Lung microvascular endothelial cell (primary cell): ENCODE data around the gene DDX31. TPM values are rescaled to one million over a fixed set of nuclear protein-coding genes. Genes with fewer than 3 reads are reported as not detected.
A peak's percentile ranks its signal among the peaks of the same experiment; 100 is the strongest.

Source experiments
- DNase-seq, 2 donors: peaks; one replicate each; pipeline versions ENCODE4 v3.0.0 to v3.0.0-alpha.2; 2010; ENCODE audit warnings: low read depth in 2 of 2
- total RNA-seq: library from RNA; depleted of rRNA; stranded (reverse); fragments of >200 nt; gene quantifications from 2 replicates; pipeline ENCODE4 v1.2.1, GENCODE V29; 2014

Gene DDX31
- total RNA-seq, 1 donor from 2014 or later: 9.1 TPM

DNA sequence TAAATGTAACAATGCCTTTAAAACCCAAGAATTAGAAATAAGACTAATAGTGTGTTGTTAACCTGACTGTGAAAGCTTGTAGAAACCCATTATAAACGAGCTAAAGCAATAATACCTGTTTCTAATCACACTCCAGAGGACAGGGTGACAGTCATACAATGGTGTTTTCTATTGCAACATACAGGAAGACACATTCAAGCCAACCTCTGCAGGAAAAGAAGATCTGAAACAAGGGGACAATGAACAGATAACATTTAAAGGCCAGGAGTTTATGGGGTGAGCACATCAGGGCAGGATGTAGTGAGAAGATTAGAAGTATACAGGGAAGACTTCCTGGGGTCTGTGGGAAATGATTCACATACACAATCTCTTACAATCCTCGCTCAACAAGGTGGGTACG is 73.6 kb downstream of the DDX31 start:
- DNase-seq: peak in 1 of 2 donors; percentile 66

DNA sequence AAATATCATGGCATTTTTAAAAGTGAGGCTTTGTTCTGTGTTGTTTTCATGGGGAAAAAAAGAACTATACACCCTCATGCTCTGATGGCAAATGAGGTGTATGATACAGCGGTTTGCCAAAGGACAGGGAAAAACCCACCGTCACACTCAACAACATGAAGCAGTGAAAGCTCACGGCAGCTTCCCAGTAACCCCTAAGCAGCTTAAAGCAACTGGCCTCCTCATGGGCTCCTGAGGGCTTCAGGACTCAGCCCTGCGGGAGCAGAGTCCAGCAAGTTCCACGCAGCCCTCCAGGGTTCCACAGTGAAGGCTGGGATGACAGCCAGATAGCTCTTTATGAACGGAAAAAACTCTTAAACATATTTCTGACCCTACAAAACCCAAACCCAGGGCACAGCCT is 74.5 kb downstream of the DDX31 start:
- DNase-seq: peak in 1 of 2 donors; percentile 35

DNA sequence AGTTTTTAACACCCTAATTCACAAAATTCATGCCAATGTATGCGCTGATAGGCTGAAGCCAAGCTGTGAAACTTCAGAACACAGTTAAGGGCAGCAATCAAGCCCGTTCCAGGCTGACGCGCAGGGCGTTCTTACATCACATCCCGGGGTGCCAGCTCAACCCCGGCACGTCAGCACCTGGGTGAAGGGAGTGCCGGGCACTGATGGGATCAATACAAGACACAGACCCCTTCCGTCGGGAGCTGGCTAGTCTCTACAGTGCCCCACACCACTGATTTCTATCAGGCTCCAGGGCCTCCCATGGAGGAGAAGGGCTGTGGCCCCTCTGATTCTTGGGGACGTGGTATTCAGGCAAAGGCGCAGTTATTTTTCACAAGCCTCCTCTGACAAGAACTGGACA is 75.4 kb downstream of the DDX31 start:
- no peak for DNase-seq

DNA sequence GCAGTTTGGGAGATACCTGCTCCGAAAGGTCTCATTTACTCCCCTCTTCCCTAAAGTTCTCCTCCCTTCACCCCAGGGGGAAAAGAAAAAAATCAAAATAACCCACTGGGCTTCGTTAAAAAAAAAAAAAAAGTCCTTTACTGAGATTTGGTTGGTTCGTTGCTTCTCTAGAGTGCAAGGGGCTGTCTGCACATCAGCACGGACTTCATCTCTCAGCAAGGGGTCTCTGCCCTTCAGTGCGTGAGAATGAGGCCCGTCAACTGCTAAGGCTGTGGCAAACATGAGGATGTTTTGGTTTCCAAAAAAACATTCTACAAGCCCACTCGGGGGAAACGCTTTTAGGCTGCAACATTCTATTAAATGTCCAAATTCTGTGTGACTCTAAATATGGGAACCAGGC is 77.3 kb downstream of the DDX31 start:
- no peak for DNase-seq

DNA sequence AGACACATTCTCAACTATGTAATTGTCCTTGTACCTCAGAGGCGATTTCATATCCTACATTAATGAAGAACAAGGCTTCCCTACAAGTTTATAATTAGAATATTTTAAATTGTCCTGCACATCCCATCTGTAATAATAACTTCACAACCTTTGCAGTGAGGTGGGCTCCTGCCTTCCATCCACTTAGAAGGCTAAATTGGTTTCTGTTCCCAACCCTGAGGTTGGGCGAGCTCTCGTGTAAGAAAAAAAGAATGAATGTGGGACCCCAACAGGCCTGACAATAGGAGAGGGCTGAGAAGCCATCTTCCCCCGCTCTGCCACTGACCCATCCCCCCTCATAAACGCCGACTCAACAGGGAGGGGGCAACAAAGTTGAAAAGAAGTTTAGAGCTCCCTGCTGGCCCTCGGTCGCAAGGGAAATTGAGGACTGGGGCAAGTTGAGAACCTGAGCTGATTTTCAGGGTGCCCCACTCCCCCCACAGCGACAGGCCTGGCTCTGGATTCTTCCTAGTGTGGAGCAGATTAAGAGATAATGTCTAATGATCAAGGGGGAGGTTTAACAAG is 78.0 kb downstream of the DDX31 start:
- DNase-seq: no peak

DNA sequence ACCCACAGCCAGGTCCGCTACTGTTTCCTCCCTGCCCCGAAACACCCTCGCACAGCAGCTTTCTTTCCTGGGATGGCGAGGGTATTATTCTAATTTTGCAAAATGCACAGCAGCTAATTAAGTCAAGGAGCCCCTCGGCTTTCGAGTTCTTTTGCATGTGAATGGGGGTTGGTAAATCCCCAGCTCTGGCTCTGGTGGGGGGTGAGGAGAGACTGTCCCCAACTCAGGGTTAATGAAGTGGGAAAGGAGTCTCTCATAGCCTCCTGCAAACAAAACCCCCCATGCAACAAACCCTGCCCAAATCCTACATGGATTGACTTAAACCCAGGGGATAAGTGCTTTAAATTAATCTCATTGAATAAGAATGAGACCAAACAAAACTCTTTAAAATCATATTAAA is 78.5 kb downstream of the DDX31 start:
- no peak for DNase-seq

DNA sequence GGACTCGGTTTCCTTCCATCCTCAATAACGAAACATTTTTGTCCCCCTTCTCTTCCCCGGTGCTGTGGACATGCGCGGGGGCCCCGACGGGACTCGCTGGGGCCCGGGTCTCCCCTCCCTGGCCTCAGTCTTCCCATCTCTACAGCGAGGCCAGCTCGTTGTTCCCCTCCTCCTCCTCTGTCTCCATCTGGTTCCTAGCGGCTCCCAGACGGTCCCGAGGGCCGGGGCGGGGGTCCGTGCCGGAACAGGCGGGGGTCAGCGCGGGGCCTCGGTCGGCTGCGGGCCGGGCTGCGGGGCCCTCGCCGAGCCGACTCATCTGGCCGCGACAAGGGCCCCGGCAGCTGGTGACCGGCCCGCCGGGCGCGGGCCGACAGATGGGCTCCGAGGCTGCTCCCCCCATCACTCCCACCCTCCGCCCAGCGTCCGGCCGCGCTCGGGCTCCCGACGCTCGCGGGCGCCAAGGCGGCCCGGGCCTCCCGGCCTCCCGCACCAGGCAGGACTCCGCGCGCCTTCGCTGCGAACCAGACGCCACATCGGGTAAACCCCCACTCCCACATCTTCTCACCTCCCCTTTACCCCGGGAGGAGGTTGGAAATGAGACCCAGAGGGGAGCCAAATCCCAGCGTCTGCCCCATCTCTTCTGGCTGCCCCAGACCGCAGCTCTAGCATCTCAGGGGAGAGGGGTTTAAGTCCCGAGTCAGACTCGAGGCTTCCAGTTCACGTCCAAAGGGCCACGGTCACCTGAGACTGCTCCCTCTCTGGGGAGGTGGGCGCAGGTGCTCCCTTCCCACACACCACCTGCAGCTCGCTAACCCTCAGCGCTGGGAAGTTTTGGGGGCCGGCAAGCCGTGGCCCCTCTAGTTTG is 79.2 kb downstream of the DDX31 start:
- no peak for DNase-seq

DNA sequence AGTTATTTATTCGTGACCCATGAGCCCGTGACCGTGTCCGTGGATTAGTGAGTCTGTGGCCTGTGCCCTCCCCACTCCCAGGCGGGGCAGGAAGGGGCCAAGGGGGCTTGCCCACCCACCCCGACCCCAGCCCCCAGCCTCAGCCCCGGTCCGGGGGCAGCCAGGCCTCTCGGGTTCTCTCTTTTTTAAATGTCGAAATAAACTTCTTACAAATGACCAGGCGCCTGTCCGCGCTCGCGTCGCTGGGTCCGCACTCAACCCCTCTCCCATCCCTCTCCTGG is 79.8 kb downstream of the DDX31 start:
- no peak for DNase-seq

DNA sequence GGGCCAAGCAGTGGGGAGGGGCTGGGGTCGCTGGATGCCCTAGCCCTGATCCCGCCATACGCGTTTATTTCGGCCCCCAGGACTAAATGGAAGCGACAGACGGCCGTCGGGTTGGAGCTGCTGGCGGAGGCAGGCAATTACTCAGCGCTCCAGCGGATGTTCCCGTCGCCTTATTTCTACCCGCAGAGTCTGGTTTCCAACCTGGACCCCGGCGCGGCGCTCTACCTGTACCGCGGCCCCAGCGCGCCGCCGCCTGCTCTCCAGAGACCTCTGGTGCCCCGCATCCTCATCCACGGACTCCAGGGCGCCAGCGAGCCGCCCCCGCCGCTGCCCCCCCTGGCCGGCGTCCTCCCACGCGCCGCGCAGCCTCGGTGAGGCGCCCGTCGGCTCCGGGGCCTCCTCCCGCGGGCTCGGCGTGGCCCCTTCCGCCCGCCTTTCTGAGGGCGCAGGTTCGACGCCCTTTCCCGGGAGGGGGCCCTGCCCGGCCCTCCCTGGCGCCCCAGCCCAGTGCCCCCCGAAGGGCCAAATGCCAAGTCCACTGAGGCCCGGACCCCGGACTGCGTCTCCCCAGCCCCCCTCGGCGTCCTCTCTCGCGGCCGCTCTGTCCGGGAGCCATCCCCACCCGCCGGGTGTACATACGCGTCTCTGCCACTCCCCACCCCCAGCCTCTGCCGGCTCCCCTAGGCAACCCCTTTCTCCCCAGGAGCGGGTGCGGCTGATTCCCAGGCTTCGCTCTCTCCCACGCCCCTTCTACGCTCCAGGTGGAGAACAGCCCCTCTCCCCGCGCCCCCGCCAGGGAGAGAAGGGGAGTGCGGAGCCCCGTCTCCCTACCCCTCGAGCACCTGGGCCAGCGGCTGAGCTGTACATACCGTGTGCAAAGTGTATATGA is 80.4 kb downstream of the DDX31 start:
- DNase-seq: no peak

DNA sequence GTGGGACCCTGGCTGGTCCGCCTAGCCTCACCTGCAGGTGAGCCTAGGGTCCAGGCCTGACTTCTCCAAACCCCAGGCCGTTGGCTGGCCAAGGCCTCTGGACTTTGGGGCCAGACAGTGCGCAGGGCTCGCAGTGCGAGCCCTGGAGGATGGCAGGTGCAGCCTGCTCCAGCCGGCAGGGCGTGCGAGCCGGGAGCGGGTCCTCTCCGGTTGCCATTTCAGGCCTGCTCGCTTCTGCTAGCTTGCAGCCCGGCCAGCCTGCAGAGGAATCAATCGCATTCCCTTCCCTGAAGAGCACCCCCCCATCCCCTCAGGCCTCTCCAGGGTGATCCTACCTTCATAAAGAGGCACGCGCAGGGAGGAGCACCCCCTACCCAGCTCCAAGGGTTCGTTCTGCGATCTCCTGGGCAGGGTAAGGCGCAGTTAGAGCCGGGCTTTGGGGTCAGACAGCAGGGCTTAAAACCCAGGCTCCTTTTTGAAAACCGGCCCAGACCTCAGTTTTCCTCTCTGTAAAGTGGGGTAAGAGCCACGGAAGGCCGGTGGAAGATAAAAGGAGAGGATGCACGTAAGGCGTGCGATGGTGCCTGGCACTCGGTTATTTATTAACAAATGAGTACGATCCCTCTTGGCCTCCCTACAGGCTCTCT is 81.2 kb downstream of the DDX31 start:
- no peak for DNase-seq

DNA sequence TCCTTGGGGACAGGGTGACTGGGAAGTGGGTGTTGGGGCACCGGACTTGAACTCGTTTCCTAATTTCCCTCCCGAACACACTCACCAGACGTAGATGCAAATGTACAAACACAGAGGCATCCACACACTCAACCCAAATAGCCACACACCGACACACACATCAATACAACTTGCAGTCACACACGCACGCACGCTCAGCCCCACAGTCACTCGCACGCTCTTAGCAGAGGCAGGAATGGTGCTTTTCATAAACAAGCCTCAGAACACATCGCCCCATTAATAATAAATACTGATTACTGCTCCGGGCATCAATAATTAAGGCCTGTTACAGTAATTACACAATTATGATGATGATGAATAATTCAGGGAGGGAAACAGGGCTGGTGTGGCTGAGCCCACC is 81.7 kb downstream of the DDX31 start:
- no peak for DNase-seq

DNA sequence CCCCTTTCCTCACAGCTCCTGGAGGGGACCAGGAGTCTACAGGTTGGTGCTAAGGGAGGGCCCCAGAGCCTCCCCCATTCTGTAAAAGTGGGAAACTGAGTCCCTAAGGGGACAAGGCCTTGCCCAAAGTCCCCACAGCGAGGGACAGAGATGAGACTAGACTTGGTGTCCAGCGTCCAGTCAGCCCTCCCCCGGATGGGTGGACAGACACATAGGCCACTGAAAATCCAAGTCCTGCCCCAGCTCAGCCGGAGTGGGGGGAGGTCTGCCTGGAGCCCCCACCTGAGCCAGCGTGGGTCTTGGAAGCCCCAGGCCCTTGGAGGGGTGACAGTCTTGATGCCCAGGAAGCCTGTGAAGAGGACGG is 82.2 kb downstream of the DDX31 start:
- DNase-seq: no peak

DNA sequence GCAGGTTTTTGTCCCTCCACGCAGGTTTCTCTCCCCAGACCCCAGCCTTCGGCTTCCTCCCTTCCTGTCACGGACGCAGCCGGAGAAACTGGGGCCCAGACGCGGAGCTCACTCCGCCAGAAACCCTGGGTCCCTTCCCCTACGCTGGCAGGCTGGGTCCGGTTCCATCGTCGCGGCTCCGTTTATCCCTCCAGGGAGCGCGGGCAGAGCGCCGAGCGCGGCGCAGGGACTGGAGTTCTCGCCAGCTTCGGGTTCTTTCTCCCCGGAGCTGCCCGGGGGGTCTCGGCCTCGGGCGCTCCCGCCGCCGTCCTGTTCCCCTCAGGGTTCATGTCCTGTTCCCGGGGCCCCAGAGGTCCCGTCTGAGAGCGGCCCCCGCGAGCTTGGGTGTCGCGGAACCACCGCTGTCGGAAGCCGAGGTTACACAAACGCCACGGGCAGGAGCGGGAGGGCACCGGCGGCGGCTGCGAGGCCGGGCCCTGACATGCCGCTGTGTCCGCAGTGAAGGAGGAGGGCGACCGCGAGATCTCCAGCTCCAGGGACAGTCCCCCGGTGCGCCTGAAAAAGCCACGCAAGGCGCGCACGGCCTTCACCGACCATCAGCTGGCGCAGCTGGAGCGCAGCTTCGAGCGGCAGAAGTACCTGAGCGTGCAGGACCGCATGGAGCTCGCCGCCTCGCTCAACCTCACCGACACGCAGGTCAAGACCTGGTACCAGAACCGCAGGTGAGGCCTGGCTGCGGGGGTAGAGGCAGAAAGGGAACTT is 82.8 kb downstream of the DDX31 start:
- no peak for DNase-seq

DNA sequence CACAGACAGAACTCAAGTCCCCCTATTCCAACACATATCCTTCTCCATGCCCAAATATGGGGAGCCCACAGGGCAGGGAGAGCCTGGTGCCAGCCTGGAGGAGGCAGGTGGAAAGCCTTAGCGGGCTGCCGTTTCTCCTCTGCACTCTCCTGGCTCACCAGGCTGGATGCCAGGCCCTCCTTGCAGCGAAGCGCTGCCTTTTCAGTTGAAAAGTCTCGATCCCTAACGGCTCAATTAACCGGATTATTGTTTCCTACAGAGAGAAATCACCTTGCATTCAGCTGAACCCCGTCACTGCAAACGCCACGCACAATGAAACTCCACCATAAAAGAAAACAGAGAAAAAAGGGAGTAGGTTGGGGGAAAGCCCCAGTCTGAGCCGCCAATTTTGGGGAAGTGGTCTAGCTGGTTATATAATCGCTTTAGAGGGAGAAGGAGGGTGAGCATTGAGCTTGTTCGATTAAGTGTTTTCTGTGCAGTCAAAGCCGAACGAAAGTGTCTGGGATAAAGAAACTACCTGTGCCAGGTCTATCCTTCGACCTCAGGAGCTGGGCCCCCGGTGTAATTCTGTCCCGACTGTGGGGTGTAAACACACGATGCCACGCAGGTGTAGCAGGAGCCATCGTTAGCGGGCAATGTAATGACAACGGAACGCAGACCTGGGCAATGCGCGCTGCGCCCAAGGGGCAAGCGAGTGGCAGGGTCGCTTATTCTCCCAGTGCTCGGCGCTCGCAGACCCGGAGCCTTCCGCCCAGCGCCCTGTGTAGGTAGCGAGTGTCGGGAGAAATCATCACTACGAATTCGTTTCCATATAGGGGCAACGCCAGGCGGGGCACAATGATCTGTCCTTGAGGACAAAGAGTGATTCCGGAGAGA is 83.6 kb downstream of the DDX31 start:
- DNase-seq: no peak

DNA sequence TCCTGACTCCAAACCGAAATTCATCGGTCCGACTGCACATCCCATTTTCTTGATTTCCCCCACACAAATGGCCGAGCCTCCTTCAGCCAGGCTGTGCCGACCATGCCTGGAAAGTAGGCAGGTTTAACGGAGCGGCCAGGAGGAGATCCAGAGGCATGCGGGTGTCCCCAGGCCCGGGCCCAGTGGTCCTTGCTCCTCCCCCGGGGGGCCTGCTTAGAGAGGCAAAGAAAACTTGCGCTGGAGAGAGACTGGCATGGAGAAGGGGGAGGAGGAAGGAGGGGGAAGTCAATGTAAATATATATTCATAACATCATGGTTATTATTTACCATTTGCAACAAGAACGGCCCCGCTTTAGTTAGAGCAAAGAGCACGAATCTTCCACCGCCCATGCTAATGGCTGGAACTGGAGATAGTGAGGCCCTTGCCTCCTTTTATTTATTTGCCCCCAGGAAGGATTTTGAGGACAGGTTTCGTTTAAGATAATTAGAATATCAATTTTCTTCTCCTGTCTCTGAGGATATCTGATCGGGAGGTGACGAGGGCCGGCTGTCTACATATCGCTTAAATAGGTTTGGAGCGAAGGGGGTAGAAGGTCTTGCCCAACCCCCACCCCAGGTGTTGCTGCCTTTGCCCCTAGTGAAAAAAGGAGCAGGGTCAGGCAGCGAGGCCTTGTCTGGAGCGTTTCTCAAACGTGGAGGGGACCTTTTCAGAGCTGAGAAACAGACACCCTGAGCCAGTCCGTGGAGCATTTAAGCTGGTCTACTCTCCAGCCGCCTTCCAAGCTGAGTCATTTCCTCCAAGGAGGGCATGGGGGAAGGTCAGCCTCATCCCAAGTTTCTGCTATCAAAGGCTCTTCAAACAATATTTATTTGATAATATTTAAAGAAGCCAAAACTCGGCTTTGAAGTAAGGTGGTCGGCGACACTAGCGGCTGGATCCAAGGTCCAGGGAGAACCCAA is 84.9 kb downstream of the DDX31 start:
- peak in 1 of 2 donors; percentile 14 for DNase-seq

DNA sequence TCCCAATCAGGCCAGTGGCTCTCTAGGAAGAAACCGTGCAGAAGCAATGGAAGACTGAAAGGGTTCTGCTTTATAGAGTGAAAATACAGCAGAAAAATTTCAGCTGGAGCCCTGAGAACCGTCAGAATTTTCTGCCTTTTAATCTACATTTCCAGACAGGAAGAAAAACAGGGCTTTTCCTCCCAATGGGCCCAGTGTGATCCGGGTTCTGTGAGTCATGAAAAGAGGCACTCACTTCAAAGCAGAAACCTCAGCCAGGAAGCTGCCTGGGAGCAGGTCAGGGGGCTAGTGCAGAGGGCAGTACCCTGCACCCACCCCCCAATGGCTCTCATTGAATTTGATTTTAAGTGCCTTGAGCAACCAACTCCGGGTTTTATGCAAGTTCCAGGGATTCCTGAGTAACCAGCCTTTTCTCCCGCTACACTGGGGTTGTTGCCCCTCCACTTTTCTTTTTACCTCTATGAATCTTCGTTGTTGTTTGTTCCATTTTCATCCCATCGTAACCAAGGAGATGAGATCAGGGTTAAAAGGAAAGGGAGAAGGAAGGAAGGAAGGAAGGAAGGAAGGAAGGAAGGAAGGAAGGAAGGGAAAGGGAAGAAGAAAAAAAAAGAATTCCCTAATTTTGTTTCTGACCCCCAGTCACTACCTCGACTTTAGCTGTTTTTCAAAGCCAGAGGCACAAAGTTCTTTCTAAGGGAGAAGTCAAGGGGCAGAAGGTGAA is 86.0 kb downstream of the DDX31 start:
- no peak for DNase-seq

DNA sequence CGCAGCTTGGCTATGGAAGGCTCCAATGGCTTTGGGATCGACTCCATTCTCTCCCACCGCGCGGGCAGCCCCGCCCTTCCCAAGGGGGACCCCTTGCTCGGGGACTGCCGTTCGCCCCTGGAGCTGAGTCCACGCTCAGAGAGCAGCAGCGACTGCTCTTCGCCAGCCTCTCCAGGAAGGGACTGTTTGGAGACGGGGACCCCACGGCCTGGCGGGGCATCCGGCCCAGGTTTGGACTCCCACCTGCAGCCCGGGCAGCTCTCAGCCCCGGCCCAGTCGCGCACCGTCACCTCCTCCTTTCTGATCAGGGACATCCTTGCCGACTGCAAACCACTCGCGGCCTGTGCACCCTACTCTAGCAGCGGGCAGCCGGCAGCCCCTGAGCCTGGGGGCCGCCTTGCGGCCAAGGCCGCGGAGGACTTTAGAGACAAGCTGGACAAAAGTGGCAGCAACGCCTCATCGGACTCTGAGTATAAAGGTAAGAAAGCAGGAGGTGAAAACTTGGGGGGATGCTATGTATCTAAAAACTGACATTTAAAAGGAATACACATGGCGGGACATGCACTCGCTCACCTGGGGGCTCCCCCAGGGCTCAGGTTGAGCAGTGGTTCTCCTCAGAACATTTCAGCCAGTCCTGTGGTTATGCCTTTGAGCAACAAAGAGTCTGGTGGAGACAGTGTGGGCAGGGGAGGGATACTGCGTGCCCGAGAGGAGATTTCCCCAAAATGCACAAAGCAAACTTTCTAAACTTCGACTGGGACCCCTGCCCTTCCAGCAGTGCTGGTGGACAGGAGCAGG is 86.8 kb downstream of the DDX31 start:
- DNase-seq: no peak
